Measurements from ENCODE around the gene FLII.
A peak's percentile ranks its signal among the peaks of the same experiment; 100 is the strongest.
"Not testable (repeated sequence)": the region's sequence is repeated elsewhere in the genome, so short reads cannot be mapped to it uniquely, and the experiment has no call there.

Gene FLII

DNA sequence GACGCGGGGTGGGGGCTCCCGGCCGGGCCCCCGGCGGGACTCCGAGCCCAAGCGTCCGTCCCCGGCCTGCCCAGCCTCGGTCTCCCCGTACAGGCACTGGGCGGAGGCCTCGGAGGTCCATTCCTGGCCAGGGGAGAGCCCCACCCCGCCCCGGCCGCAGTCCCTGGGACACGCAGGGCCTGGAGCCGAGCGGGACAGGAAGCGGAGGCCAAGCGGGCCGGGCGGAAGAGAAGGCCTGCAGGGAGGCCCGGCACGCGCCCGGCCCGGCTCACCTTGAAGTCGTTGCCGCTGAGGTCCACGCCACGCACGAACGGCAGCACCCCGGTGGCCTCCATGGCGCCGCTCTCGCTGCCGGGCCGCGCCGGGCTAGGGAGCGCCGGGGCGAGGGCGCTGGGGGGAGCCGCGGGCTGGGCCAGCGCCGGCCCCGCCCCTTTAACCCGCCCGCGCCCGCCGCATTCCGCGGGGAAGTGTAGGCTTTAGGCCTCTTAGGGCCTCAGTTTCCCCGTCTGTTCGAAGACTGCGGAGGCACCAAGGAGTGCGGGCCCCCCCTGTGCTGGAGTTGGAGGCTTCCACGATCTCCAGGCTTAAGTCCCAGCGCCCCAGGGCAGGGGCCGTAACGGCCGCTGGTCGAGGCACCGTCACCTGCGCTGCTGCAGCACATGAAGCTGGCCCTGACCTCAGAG is at the start of gene FLII:
TSS of gene FLII (minus strand) at position 383 of the 683 bp plus-strand sequence. CDS start at position 335, 48 bp downstream.
- peak; percentile 84 for DNase-seq

GRCh38 chr17:18303206-18303605 is 44.7 kb upstream of the FLII start:
- not testable (repeated sequence) for DNase-seq

GRCh38 chr17:18300725-18301480 is 42.4 kb upstream of the FLII start:
- DNase-seq = no peak

DNA sequence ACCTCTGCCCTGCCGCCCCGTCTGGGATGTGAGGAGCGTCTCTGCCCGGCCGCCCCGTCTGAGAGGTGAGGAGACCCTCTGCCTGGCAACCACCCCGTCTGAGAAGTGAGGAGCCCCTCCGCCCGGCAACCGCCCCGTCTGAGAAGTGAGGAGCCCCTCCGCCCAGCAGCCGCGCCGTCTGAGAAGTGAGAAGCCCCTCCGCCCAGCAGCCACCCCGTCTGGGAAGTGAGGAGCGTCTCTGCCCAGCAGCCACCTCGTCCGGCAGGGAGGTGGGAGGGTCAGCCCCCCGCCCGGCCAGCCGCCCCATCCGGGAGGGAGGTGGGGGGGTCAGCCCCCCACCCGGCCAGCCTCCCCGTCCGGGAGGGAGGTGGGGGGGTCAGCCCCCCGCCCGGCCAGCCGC is 39.5 kb upstream of the FLII start:
- not testable (repeated sequence) for DNase-seq

DNA sequence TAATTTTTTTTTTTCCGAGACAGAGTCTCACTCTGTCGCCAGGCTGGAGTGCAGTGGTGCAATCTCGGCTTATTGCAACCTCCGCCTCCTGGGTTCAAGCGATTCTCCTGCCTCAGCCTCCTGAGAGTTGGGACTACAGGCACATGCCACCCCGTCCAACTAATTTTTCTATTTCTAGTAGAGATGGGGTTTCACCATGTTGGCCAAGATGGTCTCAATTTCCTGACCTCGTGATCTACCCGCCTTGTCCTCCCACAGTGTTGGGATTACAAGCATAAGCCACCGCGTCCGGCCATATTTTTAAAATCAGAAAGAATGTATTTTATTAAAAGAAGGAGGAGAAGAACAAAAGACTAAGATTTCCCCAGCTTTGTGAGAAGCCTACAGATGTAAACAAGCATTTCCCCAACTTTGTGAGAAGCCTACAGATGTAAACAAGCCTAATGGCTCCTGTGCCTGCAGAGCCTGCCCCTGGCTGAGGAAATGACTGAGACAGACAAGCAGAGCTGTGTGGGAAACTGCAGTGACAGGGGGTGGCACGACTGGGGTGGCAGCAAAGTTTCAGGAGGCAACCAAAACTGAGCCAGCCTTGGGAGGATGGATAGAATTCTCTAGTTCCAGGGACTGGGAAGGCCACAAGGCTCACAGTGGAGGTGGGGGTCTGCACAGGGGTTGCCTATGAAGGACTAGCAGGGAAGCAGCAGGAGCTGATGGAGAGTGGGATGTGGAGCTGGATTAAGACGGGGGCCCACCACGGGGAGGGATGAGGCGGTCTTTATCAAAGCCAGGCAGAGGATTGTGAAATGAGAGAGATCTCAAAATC is 33.4 kb upstream of the FLII start:
- no peak for DNase-seq

- no peak for DNase-seq
Observed at GRCh38 chr17:18285296-18285695, 26.8 kb upstream of the FLII start.

- no peak for DNase-seq
Observed at GRCh38 chr17:18281788-18282187, 23.2 kb upstream of the FLII start.

DNA sequence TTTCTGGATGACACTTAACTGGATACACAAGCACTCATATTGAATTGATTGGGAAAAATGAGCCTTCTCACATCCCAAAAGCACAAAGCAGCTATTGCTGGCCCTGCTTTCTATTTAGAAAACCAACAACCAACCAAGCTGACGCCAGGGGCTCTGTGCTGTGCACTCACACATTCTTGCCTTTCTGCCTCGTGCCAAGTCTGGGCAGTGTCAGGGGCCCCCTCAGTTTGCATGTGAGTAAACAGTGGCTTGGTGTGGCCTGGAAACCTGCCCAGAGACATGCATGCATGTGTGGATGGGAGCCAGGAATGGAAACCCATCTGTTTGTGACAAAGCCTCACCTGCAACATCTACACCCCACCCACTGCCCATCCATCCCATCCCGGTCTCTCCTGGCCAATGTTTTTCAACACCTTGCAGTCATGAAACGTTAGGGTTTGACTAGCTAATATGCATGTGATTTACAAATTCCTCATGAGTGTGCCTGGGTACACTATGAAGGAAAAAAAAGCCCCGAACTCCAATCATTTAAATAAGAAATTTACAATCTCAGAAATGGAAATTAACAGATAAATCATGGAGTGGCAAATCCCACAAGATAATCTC is 22.3 kb upstream of the FLII start:
- DNase-seq = no peak

DNA sequence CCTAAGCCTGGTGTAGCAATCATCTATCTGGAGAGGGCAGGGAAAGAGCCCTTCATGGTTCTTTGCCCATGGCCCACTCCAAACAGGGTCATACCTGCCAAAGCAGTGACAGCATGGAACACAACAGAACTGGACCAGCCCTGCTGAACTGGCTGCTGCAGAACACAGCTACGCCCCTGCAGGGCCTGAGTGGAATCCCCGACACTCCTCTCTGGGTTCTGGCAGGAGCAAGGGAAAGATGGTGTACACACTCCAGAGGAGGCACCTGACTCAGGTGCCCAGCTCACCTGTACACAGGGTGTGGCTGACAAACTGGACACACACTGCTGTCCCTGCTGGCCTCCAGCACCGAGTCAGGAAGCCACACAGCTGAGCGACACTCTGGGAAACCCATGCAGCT is 21.7 kb upstream of the FLII start:
- no peak for DNase-seq

DNA sequence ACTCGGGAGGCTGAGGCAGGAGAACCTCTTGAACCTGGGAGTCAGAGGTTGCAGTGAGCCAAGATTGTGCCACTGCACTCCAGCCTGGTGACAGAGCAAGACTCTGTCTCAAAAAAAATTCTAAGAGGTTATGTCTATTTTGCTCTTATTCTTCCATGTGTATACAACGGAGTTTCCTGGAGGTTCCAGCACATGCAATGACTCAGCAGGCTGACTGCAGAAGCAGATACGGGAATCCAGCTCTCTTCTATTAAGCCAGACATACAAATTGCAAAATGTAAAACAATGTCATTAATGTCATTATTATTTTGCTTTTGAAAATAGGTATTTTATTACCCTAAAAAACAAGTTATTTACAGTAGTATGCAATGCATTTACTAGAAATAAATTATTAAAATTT is 20.3 kb upstream of the FLII start:
- DNase-seq = no peak

GRCh38 chr17:18277076-18277475 is 18.5 kb upstream of the FLII start:
- DNase-seq = no peak

DNA sequence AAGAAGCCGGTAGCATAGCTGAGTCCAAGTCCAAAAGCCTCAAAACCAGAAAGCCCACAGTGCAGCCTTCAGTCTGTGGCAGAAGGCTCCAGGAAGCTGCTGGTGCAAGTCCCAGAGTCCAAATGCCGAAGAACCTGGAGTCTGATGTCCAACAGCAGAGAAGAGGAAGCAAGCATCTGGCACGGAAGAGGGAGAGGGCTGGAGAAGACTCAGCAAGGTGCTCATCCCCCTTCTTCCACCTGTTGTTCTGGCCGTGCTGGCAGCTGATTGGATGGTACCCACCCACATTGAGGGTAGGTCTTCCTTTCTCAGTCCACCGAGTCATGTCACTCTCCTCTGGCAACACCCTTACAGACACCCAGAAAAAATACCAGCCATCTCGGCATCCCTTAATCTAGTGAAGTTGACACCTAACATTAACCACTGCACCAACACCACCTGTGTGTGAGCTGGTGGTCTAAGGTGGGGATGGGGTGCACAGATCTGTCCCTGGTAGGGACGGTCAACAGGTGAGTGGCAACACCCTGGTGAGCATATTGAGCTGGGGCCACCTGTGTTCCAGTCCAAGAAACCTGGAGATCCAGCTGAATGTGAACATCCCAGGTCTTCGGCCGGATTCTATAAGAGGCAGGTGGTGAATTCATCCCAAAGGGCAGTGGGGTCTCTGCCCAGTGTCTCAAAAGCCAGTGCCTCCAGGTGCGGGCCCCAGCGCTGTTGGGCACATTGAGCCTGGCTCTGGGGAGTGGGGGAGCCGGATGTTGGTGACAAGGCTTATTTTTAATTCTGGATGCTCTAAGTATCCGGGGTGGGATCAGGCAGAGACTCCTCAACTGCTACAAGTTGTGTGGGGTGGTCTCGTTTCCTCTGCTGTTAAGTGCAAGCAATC is 11.8 kb upstream of the FLII start:
- DNase-seq = peak; percentile 53

- peak; percentile 99 for DNase-seq
Observed at GRCh38 chr17:18267927-18268711, 9.6 kb upstream of the FLII start.

- DNase-seq = no peak
Observed at GRCh38 chr17:18267366-18267765, 8.8 kb upstream of the FLII start.

- DNase-seq = no peak
Observed at GRCh38 chr17:18263885-18264682, 5.5 kb upstream of the FLII start.

DNA sequence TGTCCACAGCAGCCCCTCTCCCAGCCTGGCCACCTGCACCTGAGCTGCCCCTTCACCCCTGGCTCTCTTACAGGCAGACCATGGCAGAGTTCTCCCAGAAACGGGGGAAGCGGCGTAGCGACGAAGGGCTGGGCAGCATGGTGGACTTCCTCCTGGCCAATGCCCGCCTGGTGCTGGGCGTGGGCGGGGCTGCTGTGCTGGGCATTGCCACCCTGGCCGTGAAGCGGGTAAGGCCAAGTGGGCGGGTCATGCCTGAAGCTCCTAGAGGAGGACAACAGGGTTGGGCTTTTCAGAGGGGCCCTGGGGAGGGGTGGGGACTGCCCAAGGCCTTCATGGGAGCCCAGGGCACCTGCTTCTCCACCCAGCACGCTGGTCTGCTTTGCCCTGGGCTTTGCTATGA is 4.1 kb upstream of the FLII start:
- no peak for DNase-seq

DNA sequence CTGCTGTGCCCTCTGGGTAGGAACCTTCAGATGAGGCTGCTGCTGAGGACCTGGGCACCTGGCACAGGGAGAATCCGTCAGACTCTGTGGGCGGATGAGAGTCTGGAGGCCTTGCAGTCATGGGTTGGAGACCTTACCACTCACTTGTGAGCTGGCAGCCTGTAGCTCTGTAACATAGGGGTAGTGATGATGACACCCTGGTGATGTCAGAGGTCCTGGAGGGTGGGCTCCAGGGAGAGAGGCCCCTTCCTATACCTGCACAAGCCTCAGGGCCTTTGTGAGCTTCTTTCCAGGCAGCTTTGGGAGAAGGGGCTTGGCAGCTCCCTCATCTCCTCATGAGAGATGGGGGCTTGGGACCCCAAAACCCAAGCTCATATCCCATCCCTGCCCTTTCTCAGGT is 3.6 kb upstream of the FLII start:
- DNase-seq = no peak

GRCh38 chr17:18261659-18262058 is 3.1 kb upstream of the FLII start:
- DNase-seq = no peak

GRCh38 chr17:18261146-18261515 is 2.6 kb upstream of the FLII start:
- DNase-seq = peak; percentile 92

DNA sequence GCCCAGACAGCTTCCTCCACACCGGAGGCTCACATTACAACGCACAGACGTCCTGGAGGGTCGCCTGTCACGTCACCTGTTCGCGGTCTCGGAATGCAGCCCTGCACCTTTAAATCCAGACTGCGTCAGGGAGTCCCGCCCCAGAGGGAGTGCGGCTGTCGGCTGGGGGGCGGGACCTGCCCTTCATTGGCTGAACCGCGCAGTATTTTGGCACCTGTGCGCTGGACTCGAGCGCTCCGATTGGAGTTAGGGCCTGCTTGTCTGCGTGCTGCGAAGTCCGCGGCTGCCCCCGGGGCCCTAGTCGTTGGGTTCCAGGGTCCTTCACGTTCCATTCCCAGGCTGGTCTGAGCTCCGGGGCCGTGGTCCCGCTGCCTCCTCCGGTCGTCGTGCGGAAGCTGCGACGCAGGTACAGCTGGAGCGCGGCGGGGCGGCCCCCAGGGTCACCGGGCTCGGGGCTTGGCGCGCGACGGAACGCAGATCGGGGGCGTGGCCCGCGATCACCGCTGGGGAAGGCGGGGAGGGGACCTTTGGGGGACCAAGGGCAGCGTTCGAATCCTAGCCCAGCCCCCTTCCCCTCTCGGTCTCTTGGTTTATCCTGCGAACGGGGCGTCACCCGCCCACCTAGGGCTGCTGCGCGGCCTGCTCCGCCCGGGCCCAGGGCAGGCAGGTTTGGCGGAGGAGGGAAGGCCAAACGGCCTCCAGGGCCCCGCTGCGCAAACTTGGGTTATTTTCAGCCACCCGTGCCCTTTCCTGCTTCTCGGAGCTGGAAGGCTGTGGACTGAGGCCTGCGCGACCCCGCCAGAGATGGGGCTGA is 2.0 kb upstream of the FLII start, which contains the start of gene MIEF2:
TSS of gene MIEF2 (plus strand) at position 331 of the 814 bp plus-strand sequence. CDS start 2,059 bp downstream, outside the sequence.
- DNase-seq = peak; percentile 99
